ENCODE measurements around the gene KCNQ2.

GRCh38 chr20:63350597-63351325, 121.7 kb downstream of the KCNQ2 start:
- TF ChIP-seq CTCF (IDR thresholded peaks at IDR 0.05; ENCODE audit: low read depth, low read length, poor library complexity, severe bottlenecking) = no peak
- no peak for TF ChIP-seq EZH2phosphoT487 (IDR thresholded peaks at IDR 0.05; ENCODE audit: borderline replicate concordance, low read length)
